Tibial artery (tissue), 4 donors: ENCODE results near the gene ADH4.

Experiments used
- DNase-seq, 2 donors: peaks; one replicate each; pipeline ENCODE4 v3.0.0-alpha.2; 2019
- H3K27ac ChIP-seq, 2 donors: fragments of 200-600 bp; sonication (generic) in 1 of 2; 1 replicate in 1 of 2; 2 replicates in 1 of 2; pipeline ENCODE4 v1.5.1; 2018 to 2019; ENCODE audit warnings: mild to moderate bottlenecking in 1 of 2
- H3K27me3 ChIP-seq, 2 donors: fragments of 200-600 bp; sonication (generic) in 1 of 2; one replicate each; pipeline versions ENCODE4 v1.5.1 to v1.6.0; 2016 to 2019
- H3K36me3 ChIP-seq, 3 donors: fragments of 200-600 bp; sonication (generic) in 2 of 3; one replicate each; pipeline ENCODE4 v1.5.1; 2016 to 2019; ENCODE audit warnings: mild to moderate bottlenecking in 2 of 3
- H3K4me1 ChIP-seq, 4 donors: fragments of 200-600 bp; sonication (generic) in 2 of 4; 1 replicate in 3 of 4; 2 replicates in 1 of 4; pipeline ENCODE4 v1.5.1; 2016 to 2019
- H3K4me3 ChIP-seq, 2 donors: fragments of 200-600 bp; sonication (generic) in 1 of 2; 1 replicate in 1 of 2; 2 replicates in 1 of 2; pipeline ENCODE4 v1.5.1; 2018 to 2019; ENCODE audit warnings: mild to moderate bottlenecking in 2 of 2
- H3K9me3 ChIP-seq, 3 donors: fragments of 200-600 bp; sonication (generic) in 1 of 3; one replicate each; pipeline ENCODE4 v1.5.1; 2016 to 2019
- intact Hi-C: fragments of 100-400 bp; cut with DNase I; formaldehyde crosslinking; loops from one replicate; pipeline ENCODE4 v1.15.0; 2023; ENCODE audit warnings: low total_unique reads
- TF ChIP-seq, protein P1 (sequence below), 2 experiments: fragments of 200-600 bp in 1 of 2; fragments of 450-650 bp in 1 of 2; IDR thresholded peaks; one replicate each; pipeline ENCODE4 v1.5.1; 2017 to 2019; ENCODE audit warnings: antibody characterized with exemption in 2 of 2, mild to moderate bottlenecking in 1 of 2, moderate library complexity in 1 of 2

The ADH4 gene

DNA sequence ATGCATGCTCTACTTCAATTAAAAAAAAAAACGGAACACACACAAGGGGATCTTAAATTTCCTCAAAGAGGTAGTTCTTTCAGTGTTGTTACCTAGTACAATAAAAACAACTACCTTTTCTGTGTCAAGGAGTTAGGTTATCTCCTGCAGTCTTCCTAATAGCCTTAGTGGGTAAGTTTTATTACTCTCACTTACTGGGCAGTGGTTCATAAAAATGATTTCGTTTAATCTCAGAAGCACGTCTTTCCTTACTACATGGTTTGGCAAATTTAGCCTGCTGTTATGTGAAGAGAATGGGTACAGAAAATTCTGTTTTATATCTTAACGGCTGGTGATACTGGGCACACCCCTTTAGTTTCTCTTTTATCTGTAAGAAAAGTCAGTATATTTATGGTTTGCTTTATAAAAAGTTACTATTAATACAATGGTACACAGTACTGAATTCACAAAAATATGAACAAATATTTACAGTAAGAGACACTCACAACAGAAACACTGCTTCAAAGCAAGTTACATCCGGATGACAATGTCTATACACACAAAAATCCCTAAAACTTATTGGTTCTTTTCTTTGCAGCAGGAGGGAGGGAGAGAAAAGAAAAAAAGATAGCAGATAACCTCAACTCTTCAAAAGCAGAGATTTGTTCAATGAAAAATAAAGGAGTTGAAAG lies 64.3 kb downstream of the ADH4 start:
- H3K9me3 ChIP-seq = no peaks in the 10 kb centered on the region
- TF ChIP-seq, protein P1, sequence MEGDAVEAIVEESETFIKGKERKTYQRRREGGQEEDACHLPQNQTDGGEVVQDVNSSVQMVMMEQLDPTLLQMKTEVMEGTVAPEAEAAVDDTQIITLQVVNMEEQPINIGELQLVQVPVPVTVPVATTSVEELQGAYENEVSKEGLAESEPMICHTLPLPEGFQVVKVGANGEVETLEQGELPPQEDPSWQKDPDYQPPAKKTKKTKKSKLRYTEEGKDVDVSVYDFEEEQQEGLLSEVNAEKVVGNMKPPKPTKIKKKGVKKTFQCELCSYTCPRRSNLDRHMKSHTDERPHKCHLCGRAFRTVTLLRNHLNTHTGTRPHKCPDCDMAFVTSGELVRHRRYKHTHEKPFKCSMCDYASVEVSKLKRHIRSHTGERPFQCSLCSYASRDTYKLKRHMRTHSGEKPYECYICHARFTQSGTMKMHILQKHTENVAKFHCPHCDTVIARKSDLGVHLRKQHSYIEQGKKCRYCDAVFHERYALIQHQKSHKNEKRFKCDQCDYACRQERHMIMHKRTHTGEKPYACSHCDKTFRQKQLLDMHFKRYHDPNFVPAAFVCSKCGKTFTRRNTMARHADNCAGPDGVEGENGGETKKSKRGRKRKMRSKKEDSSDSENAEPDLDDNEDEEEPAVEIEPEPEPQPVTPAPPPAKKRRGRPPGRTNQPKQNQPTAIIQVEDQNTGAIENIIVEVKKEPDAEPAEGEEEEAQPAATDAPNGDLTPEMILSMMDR (IDR thresholded peaks at IDR 0.05) = no peak
- intact Hi-C loops = loop anchor here (10.0 kb wide), 1 partner anchor 155 kb away; the partner anchor contains the start of gene EIF4E
- DNase-seq = no peak
- H3K36me3 ChIP-seq = peaks cover 90 to 100% (median 94%) of the 10 kb centered on the region in 3 donors
- no peak overlapping the region for H3K27ac ChIP-seq
- no peak overlapping the region for H3K4me3 ChIP-seq
- H3K4me1 ChIP-seq = peaks cover 0 to 28% (median 2%) of the 10 kb centered on the region in 4 donors
- H3K27me3 ChIP-seq = no peaks in the 10 kb centered on the region

- H3K27ac ChIP-seq = no peak overlapping the region
- intact Hi-C loops = no loop called here
- TF ChIP-seq, protein P1 (IDR thresholded peaks at IDR 0.05) = no peak
- H3K27me3 ChIP-seq = no peaks in the 10 kb centered on the region
- H3K36me3 ChIP-seq = peaks cover 90 to 100% (median 93%) of the 10 kb centered on the region in 3 donors
- H3K4me3 ChIP-seq = no peak overlapping the region
- H3K4me1 ChIP-seq = peaks cover 0 to 21% (median 2%) of the 10 kb centered on the region in 4 donors
- DNase-seq = no peak
- H3K9me3 ChIP-seq = no peaks in the 10 kb centered on the region
Measured at GRCh38 chr4:99078931-99079624, 65.0 kb downstream of the ADH4 start.

DNA sequence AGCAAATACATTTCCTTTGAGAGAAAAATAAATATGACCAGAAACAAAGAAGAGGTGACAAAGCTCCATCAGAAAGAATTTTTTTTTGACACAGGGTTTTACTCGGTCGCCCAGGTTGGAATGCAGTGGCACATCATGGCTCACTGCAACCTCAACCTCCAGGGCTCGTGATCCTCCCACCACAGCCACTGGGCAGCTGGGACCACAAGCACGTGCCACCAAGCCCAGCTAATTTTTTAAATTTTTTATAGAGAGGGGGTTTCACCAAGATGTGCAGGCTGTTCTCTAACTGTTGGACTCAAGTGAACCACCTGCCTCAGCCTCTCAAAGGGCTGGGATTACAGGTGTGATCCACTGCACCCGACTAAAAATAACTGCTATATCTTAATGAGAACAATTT lies 65.8 kb downstream of the ADH4 start:
- H3K9me3 ChIP-seq = no peaks in the 10 kb centered on the region
- intact Hi-C loops = no loop called here
- H3K27ac ChIP-seq = no peak overlapping the region
- H3K4me3 ChIP-seq = no peak overlapping the region
- TF ChIP-seq, protein P1 (IDR thresholded peaks at IDR 0.05) = no peak
- no peak for DNase-seq
- H3K36me3 ChIP-seq = peaks cover 90 to 100% (median 93%) of the 10 kb centered on the region in 3 donors
- H3K27me3 ChIP-seq = no peaks in the 10 kb centered on the region
- peaks cover 0 to 15% (median 0%) of the 10 kb centered on the region in 4 donors for H3K4me1 ChIP-seq

GRCh38 chr4:99077177-99077576 lies 66.9 kb downstream of the ADH4 start:
- no peaks in the 10 kb centered on the region for H3K9me3 ChIP-seq
- H3K36me3 ChIP-seq = peaks cover 87 to 100% (median 92%) of the 10 kb centered on the region in 3 donors
- intact Hi-C loops = no loop called here
- H3K4me1 ChIP-seq = peaks cover 0 to 6% (median 0%) of the 10 kb centered on the region in 4 donors
- H3K4me3 ChIP-seq = no peak overlapping the region
- no peak for DNase-seq
- TF ChIP-seq, protein P1 (IDR thresholded peaks at IDR 0.05) = no peak
- no peaks in the 10 kb centered on the region for H3K27me3 ChIP-seq
- H3K27ac ChIP-seq = no peak overlapping the region

DNA sequence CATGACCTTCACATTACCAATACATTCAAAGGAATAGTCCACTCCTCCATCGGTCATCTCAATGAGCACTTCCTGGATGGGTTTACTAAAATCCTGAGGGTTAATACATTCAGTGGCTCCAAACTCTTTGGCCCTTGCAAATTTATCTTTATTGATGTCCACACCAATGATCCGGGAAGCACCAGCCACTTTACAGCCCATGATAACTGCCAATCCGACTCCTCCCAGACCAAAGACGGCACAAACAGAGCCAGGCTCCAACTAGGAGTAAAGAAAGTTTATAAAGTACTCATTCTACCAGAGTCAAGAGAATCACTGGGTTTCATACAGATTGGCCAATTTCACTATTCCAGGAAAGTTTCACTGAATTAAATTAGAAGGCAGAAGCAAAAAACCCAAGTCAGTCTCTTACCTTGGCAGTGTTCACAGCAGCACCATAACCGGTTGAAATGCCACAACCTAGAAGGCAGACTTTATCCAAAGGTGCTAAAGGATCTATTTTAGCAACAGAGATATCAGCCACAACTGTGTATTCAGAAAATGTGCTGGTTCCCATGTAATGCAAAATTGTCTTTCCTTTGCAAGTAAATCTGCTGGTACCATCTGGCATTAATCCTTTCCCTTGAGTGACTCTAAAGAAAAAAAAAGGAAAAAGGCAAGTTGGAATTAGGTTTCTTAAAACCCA lies 67.7 kb downstream of the ADH4 start:
- Histone ChIP-seq H3K36me3 (peaks cover 87 to 100% (median 92%) of the 10 kb centered on the region in 3 donors), H3K4me1 (no peaks in the 10 kb centered on the region), H3K9me3 (no peaks in the 10 kb centered on the region), H3K27me3 (no peaks in the 10 kb centered on the region), H3K27ac (no peak overlapping the region), H3K4me3 (no peak overlapping the region)
- DNase-seq = no peak
- intact Hi-C loops = no loop called here
- TF ChIP-seq, protein P1 (IDR thresholded peaks at IDR 0.05) = no peak
